Testis (tissue), 3 donors: Measurements from ENCODE around the gene KLK3. TPM values are rescaled to one million over a fixed set of nuclear protein-coding genes. Genes with fewer than 3 reads are reported as not detected.
A peak's percentile ranks its signal among the peaks of the same experiment; 100 is the strongest.

ENCODE experiments used
- DNase-seq: peaks from one replicate; pipeline ENCODE4 v3.0.0-alpha.2; 2019
- H3K27ac ChIP-seq, 2 donors: fragments of 200-600 bp; sonication (generic); one replicate each; pipeline ENCODE4 v1.5.1; 2019
- H3K27me3 ChIP-seq: fragments of 200-600 bp; sonication (generic); one replicate; pipeline ENCODE4 v1.5.1; 2019
- H3K36me3 ChIP-seq: fragments of 200-600 bp; sonication (generic); one replicate; pipeline ENCODE4 v1.5.1; 2017; ENCODE audit warnings: low read depth; ENCODE audit errors: missing control alignments
- H3K4me1 ChIP-seq: fragments of 200-600 bp; sonication (generic); one replicate; pipeline ENCODE4 v1.5.1; 2019
- H3K4me3 ChIP-seq, 2 donors: fragments of 200-600 bp; sonication (generic); one replicate each; pipeline ENCODE4 v1.5.1; 2017 to 2019
- H3K9me3 ChIP-seq: fragments of 200-600 bp; sonication (generic); one replicate; pipeline ENCODE4 v1.5.1; 2017
- CTCF ChIP-seq, 3 experiments: fragments of 450-650 bp in 2 of 3; fragments of 200-600 bp in 1 of 3; sonication (generic) in 1 of 3; IDR thresholded peaks; one replicate each; pipeline ENCODE4 v1.5.1; 2016 to 2019; ENCODE audit warnings: antibody characterized with exemption in 3 of 3, mild to moderate bottlenecking in 2 of 3, moderate library complexity in 1 of 3
- POLR2A ChIP-seq: fragments of 450-650 bp; IDR thresholded peaks from one replicate; pipeline ENCODE4 v1.6.1; 2017; ENCODE audit warnings: antibody characterized with exemption, mild to moderate bottlenecking, moderate library complexity
- WGBS, 2 donors: methylation state at CpG; one replicate each; pipeline ENCODE4 v1.1.5; 2018; 5-methylcytosine and 5-hydroxymethylcytosine counted together
- intact Hi-C: fragments of 100-400 bp; cut with DNase I; formaldehyde crosslinking; loops from one replicate; pipeline ENCODE4 v1.15.1; 2023; ENCODE audit warnings: low total_unique reads
- polyA plus RNA-seq: library from polyadenylated mRNA; stranded (reverse); fragments of 350-450 nt; fragmentation: Illumina TruSeq; extraction: RNeasy Lipid Tissue Mini Kit (QIAGEN cat#74804); gene quantifications from one replicate; pipeline ENCODE4 v1.2.3, GENCODE V29; 2014; ENCODE audit warnings: low read depth, low replicate concordance; ENCODE audit not compliant: insufficient read depth
- total RNA-seq, 2 donors: library from RNA; depleted of rRNA; stranded (reverse); fragments of >200 nt; gene quantifications; one replicate each; pipeline ENCODE4 v1.2.3, GENCODE V29; 2016

Gene KLK3
- total and polyA plus RNA-seq, 3 donors from 2014 or later, result 0.63 to 1.3 (median 0.81) TPM

- Histone ChIP-seq H3K9me3 (no peaks in the 10 kb centered on the region), H3K27me3 (no peaks in the 10 kb centered on the region), H3K4me1 (no peaks in the 10 kb centered on the region), H3K4me3 (no peak overlapping the region), H3K27ac (no peak overlapping the region), H3K36me3 (no peaks in the 10 kb centered on the region)
- TF ChIP-seq POLR2A (no peak), CTCF (IDR thresholded peaks at IDR 0.05) (no peak)
- WGBS, 2 donors, result 80 to 100% methylated on average over 1 of the region's 1 CpG
- intact Hi-C loops, result no loop called here
- peak; percentile 41 for DNase-seq
These were observed 39.3 kb upstream of the KLK3 start for GRCh38 chr19:50815439-50815838.

GRCh38 chr19:50817941-50818858 is 36.5 kb upstream of the KLK3 start:
- peak; percentile 55 for DNase-seq
- 7 to 8% methylated on average over 27 to 49 of the region's 52 CpGs for WGBS, 2 donors
- no peak overlapping the region for H3K27ac ChIP-seq
- intact Hi-C loops, result no loop called here
- no peaks in the 10 kb centered on the region for H3K9me3 ChIP-seq
- no peaks in the 10 kb centered on the region for H3K4me1 ChIP-seq
- H3K36me3 ChIP-seq, result no peaks in the 10 kb centered on the region
- TF ChIP-seq CTCF (IDR thresholded peaks at IDR 0.05) (no peak), POLR2A (no peak)
- peak overlapping the region in 1 of 2 donors; percentile 51 for H3K4me3 ChIP-seq
- no peaks in the 10 kb centered on the region for H3K27me3 ChIP-seq

- Histone ChIP-seq H3K27ac (no peak overlapping the region), H3K27me3 (no peaks in the 10 kb centered on the region), H3K9me3 (no peaks in the 10 kb centered on the region), H3K4me1 (no peaks in the 10 kb centered on the region), H3K4me3 (no peak overlapping the region), H3K36me3 (no peaks in the 10 kb centered on the region)
- TF ChIP-seq POLR2A (no peak), CTCF (IDR thresholded peaks at IDR 0.05) (no peak)
- WGBS, 2 donors, result 76 to 82% methylated on average over 11 to 12 of the region's 12 CpGs
- intact Hi-C loops, result no loop called here
- DNase-seq, result no peak
These were observed 35.7 kb upstream of the KLK3 start for GRCh38 chr19:50818859-50819472.

GRCh38 chr19:50819636-50820035 is 35.1 kb upstream of the KLK3 start:
- no peak for DNase-seq
- 37 to 48% methylated on average over 8 of the region's 8 CpGs for WGBS, 2 donors
- Histone ChIP-seq H3K4me3 (no peak overlapping the region), H3K9me3 (no peaks in the 10 kb centered on the region), H3K27me3 (no peaks in the 10 kb centered on the region), H3K27ac (no peak overlapping the region), H3K36me3 (no peaks in the 10 kb centered on the region), H3K4me1 (no peaks in the 10 kb centered on the region)
- TF ChIP-seq CTCF (IDR thresholded peaks at IDR 0.05) (no peak), POLR2A (no peak)
- intact Hi-C loops, result no loop called here
